Neural progenitor cell (in vitro differentiated cells): ENCODE results near the gene PIK3CB. TPM values are rescaled to one million over a fixed set of nuclear protein-coding genes. Genes with fewer than 3 reads are reported as not detected.

Experiments used
- DNase-seq: peaks from one replicate; pipeline ENCODE4 v3.0.0-alpha.2; 2016; ENCODE audit warnings: low spot score
- H2AFZ ChIP-seq: fragments of 200-600 bp; sonication (generic); replicated peaks from 2 replicates; pipeline ENCODE4 v1.6.1; 2016; ENCODE audit warnings: antibody characterized with exemption
- H3F3A ChIP-seq: fragments of 200-600 bp; sonication (generic); 2 replicates; pipeline ENCODE4 v1.6.1; 2016; ENCODE audit warnings: antibody characterized with exemption, low read depth
- H3K27ac ChIP-seq: fragments of 200-600 bp; sonication (generic); 2 replicates; pipeline ENCODE4 v1.5.1; 2016; ENCODE audit warnings: mild to moderate bottlenecking
- H3K27me3 ChIP-seq: fragments of 200-600 bp; sonication (generic); 2 replicates; pipeline ENCODE4 v1.6.1; 2016; ENCODE audit warnings: mild to moderate bottlenecking, moderate library complexity
- H3K36me3 ChIP-seq: fragments of 200-600 bp; sonication (generic); 2 replicates; pipeline ENCODE4 v1.5.1; 2016
- H3K4me1 ChIP-seq: fragments of 200-600 bp; sonication (generic); 2 replicates; pipeline ENCODE4 v1.6.1; 2016; ENCODE audit warnings: mixed run types
- H3K4me2 ChIP-seq: fragments of 200-600 bp; sonication (generic); 2 replicates; pipeline ENCODE4 v1.6.1; 2016
- H3K4me3 ChIP-seq: fragments of 200-600 bp; sonication (generic); 2 replicates; pipeline ENCODE4 v1.5.1; 2016
- H3K79me2 ChIP-seq: fragments of 200-600 bp; sonication (generic); 2 replicates; pipeline ENCODE4 v1.6.1; 2016; ENCODE audit warnings: low read depth
- H3K9ac ChIP-seq: fragments of 200-600 bp; sonication (generic); 2 replicates; pipeline ENCODE4 v1.6.1; 2016
- H3K9me3 ChIP-seq: fragments of 200-600 bp; sonication (generic); 2 replicates; pipeline ENCODE4 v1.5.1; 2016; ENCODE audit warnings: low read depth
- H4K20me1 ChIP-seq: fragments of 200-600 bp; sonication (generic); 2 replicates; pipeline ENCODE4 v1.6.1; 2016; ENCODE audit warnings: low read depth
- H3K27ac Mint-ChIP-seq: 3 replicates; pipeline ENCODE4 v1.8.0; 2021; ENCODE audit warnings: mixed read lengths
- H3K27me3 Mint-ChIP-seq: 2 replicates; pipeline ENCODE4 v1.8.0; 2022; ENCODE audit warnings: low read depth, mild to moderate bottlenecking, inconsistent platforms, moderate library complexity, mixed read lengths; ENCODE audit not compliant: insufficient read depth
- H3K36me3 Mint-ChIP-seq: 3 replicates; pipeline ENCODE4 v1.8.0; 2021; ENCODE audit warnings: mixed read lengths
- H3K4me1 Mint-ChIP-seq: 3 replicates; pipeline ENCODE4 v1.8.0; 2021; ENCODE audit warnings: mixed read lengths
- H3K4me3 Mint-ChIP-seq: 3 replicates; pipeline ENCODE4 v1.8.0; 2021; ENCODE audit warnings: mild to moderate bottlenecking, moderate library complexity, mixed read lengths
- H3K9me3 Mint-ChIP-seq: 3 replicates; pipeline ENCODE4 v1.8.0; 2020; ENCODE audit warnings: mixed read lengths
- CTCF ChIP-seq: fragments of 200-600 bp; sonication (generic); IDR thresholded peaks from 2 replicates; pipeline ENCODE4 v1.5.1; 2017; ENCODE audit warnings: antibody characterized with exemption, mild to moderate bottlenecking
- EZH2 ChIP-seq: fragments of 200-600 bp; sonication (generic); IDR thresholded peaks from 2 replicates; pipeline ENCODE4 v1.6.1; 2017; ENCODE audit warnings: antibody characterized with exemption, mild to moderate bottlenecking, moderate library complexity
- EZH2phosphoT487 ChIP-seq: fragments of 200-600 bp; sonication (generic); IDR thresholded peaks from 2 replicates; pipeline ENCODE4 v1.6.1; 2017; ENCODE audit warnings: antibody characterized with exemption
- total RNA-seq: library from RNA; depleted of rRNA; stranded (reverse); fragments of >200 nt; gene quantifications from 2 replicates; pipeline ENCODE4 v1.2.3, GENCODE V29; 2015; ENCODE audit warnings: low replicate concordance

PIK3CB gene
- total RNA-seq, 1 donor from 2014 or later: 17.7 TPM

- Histone ChIP-seq H3K27ac (no peak overlapping the region), H2AFZ (no peak overlapping the region), H3K9ac (no peak overlapping the region), H3K27me3 (no peaks in the 10 kb centered on the region), H3K79me2 (no peaks in the 10 kb centered on the region), H3K4me3 (no peak overlapping the region), H3F3A (no peaks in the 10 kb centered on the region), H3K4me2 (no peak overlapping the region), H3K36me3 (no peaks in the 10 kb centered on the region), H3K9me3 (peaks cover 25% of the 10 kb centered on the region), H3K4me1 (no peaks in the 10 kb centered on the region), H4K20me1 (no peaks in the 10 kb centered on the region)
- TF ChIP-seq EZH2 (no peak), CTCF (no peak), EZH2phosphoT487 (no peak)
- DNase-seq: no peak
- peaks cover 4% of the 10 kb centered on the region for H3K27me3 Mint-ChIP-seq
- H3K4me3 Mint-ChIP-seq: no peak overlapping the region
- H3K36me3 Mint-ChIP-seq: peaks cover 3% of the 10 kb centered on the region
- no peak overlapping the region for H3K27ac Mint-ChIP-seq
- peaks cover 32% of the 10 kb centered on the region for H3K9me3 Mint-ChIP-seq
- H3K4me1 Mint-ChIP-seq: no peaks in the 10 kb centered on the region
Observed at GRCh38 chr3:138640537-138640936, 194.2 kb downstream of the PIK3CB start.

- H3K9me3 Mint-ChIP-seq: peaks cover 17% of the 10 kb centered on the region
- no peak for DNase-seq
- H3K9me3 ChIP-seq: peaks cover 14% of the 10 kb centered on the region
- no peak overlapping the region for H3K27ac ChIP-seq
- peaks cover 3% of the 10 kb centered on the region for H3K36me3 Mint-ChIP-seq
- H4K20me1 ChIP-seq: no peaks in the 10 kb centered on the region
- H2AFZ ChIP-seq: no peak overlapping the region
- H3K27me3 ChIP-seq: no peaks in the 10 kb centered on the region
- H3K4me1 Mint-ChIP-seq: no peaks in the 10 kb centered on the region
- peaks cover 4% of the 10 kb centered on the region for H3K27me3 Mint-ChIP-seq
- H3K4me3 ChIP-seq: no peak overlapping the region
- H3F3A ChIP-seq: no peaks in the 10 kb centered on the region
- H3K4me2 ChIP-seq: no peak overlapping the region
- no peak overlapping the region for H3K27ac Mint-ChIP-seq
- no peaks in the 10 kb centered on the region for H3K4me1 ChIP-seq
- TF ChIP-seq CTCF: no peak
- TF ChIP-seq EZH2: no peak
- TF ChIP-seq EZH2phosphoT487: no peak
- H3K9ac ChIP-seq: no peak overlapping the region
- H3K36me3 ChIP-seq: no peaks in the 10 kb centered on the region
- H3K79me2 ChIP-seq: no peaks in the 10 kb centered on the region
- no peak overlapping the region for H3K4me3 Mint-ChIP-seq
Observed at GRCh38 chr3:138638641-138639040, 196.1 kb downstream of the PIK3CB start.

GRCh38 chr3:138629526-138629925 lies 205.2 kb downstream of the PIK3CB start:
- Histone ChIP-seq H3K27me3 (no peaks in the 10 kb centered on the region), H2AFZ (no peak overlapping the region), H3K36me3 (no peaks in the 10 kb centered on the region), H3K27ac (no peak overlapping the region), H3F3A (no peaks in the 10 kb centered on the region), H3K4me1 (no peaks in the 10 kb centered on the region), H3K9ac (no peak overlapping the region), H3K4me3 (no peak overlapping the region), H3K79me2 (no peaks in the 10 kb centered on the region), H4K20me1 (no peaks in the 10 kb centered on the region), H3K4me2 (no peak overlapping the region), H3K9me3 (no peaks in the 10 kb centered on the region)
- no peaks in the 10 kb centered on the region for H3K36me3 Mint-ChIP-seq
- no peaks in the 10 kb centered on the region for H3K9me3 Mint-ChIP-seq
- TF ChIP-seq CTCF: no peak
- TF ChIP-seq EZH2: no peak
- no peak for TF ChIP-seq EZH2phosphoT487
- H3K27me3 Mint-ChIP-seq: no peaks in the 10 kb centered on the region
- no peaks in the 10 kb centered on the region for H3K4me1 Mint-ChIP-seq
- DNase-seq: no peak
- H3K27ac Mint-ChIP-seq: no peak overlapping the region
- H3K4me3 Mint-ChIP-seq: no peak overlapping the region
